ENCODE data around the gene USP13.

GRCh38 chr3:179768080-179768479 lies 115.2 kb downstream of the USP13 start:
- TF ChIP-seq, protein P1, sequence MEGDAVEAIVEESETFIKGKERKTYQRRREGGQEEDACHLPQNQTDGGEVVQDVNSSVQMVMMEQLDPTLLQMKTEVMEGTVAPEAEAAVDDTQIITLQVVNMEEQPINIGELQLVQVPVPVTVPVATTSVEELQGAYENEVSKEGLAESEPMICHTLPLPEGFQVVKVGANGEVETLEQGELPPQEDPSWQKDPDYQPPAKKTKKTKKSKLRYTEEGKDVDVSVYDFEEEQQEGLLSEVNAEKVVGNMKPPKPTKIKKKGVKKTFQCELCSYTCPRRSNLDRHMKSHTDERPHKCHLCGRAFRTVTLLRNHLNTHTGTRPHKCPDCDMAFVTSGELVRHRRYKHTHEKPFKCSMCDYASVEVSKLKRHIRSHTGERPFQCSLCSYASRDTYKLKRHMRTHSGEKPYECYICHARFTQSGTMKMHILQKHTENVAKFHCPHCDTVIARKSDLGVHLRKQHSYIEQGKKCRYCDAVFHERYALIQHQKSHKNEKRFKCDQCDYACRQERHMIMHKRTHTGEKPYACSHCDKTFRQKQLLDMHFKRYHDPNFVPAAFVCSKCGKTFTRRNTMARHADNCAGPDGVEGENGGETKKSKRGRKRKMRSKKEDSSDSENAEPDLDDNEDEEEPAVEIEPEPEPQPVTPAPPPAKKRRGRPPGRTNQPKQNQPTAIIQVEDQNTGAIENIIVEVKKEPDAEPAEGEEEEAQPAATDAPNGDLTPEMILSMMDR (conservative IDR thresholded peaks at IDR 0.05; ENCODE audit: low read length), result peak; percentile 53
- no peak for TF ChIP-seq EZH2phosphoT487 (IDR thresholded peaks at IDR 0.05; ENCODE audit: borderline replicate concordance, low read depth, low read length)

Measured in OCI-LY7 (cell line).